Colon (tissue), 2 donors: Measurements from ENCODE around the gene C8G.

ENCODE experiments used
- FAIRE-seq: peaks from 2 replicates; lab custom pipeline; 2012; peaks lifted over from hg19 to GRCh38; lab: Jason Lieb, UNC
- donor health status: control.
- donor health status: control.

C8G gene

GRCh38 chr9:136941231-136942111 lies 3.6 kb upstream of the C8G start:
- no peak for FAIRE-seq

- no peak for FAIRE-seq
These were observed 2.7 kb upstream of the C8G start for GRCh38 chr9:136942112-136942880.

- no peak for FAIRE-seq
These were observed 2.2 kb upstream of the C8G start for GRCh38 chr9:136942881-136943230.

GRCh38 chr9:136943291-136944211 lies 1.5 kb upstream of the C8G start:
- no peak for FAIRE-seq

- FAIRE-seq, result no peak
These were observed 878 bp upstream of the C8G start for GRCh38 chr9:136944212-136944518.

GRCh38 chr9:136945333-136946227 lies 537 bp downstream of the C8G start:
- no peak for FAIRE-seq

GRCh38 chr9:136946228-136947027 lies 1.4 kb downstream of the C8G start:
- FAIRE-seq, result no peak

GRCh38 chr9:136947028-136947891 lies 2.2 kb downstream of the C8G start:
- FAIRE-seq, result no peak

GRCh38 chr9:136947955-136948510 lies 3.0 kb downstream of the C8G start:
- no peak for FAIRE-seq

GRCh38 chr9:136949239-136949816 lies 4.3 kb downstream of the C8G start:
- no peak for FAIRE-seq

- no peak for FAIRE-seq
These were observed 5.0 kb downstream of the C8G start for GRCh38 chr9:136949817-136950655.

- no peak for FAIRE-seq
These were observed 5.7 kb downstream of the C8G start for GRCh38 chr9:136950656-136951276.

- no peak for FAIRE-seq
These were observed 6.7 kb downstream of the C8G start, which contains the start of gene LCN12 for GRCh38 chr9:136951541-136952320. Gene LCN12 (plus strand): TSS chr9:136952273. CDS start chr9:136952328, 55 bp downstream.

GRCh38 chr9:136952321-136952850 lies 7.3 kb downstream of the C8G start:
- no peak for FAIRE-seq

- no peak for FAIRE-seq
These were observed 8.1 kb downstream of the C8G start for GRCh38 chr9:136952876-136953770.
